Astrocyte (in vitro differentiated cells and primary cell): ENCODE measurements around the gene DAO. TPM values are rescaled to one million over a fixed set of nuclear protein-coding genes. Genes with fewer than 3 reads are reported as not detected.

ENCODE experiments used
- DNase-seq: peaks from one replicate; pipeline ENCODE4 v3.0.0-alpha.2; 2010; ENCODE audit warnings: low read depth
- FAIRE-seq: peaks from 2 replicates; lab custom pipeline; 2011; peaks lifted over from hg19 to GRCh38; lab: Jason Lieb, UNC
- H2AFZ ChIP-seq: 2 replicates; pipeline ENCODE4 v1.6.0; 2012; ENCODE audit warnings: low read depth, low read length, inconsistent platforms
- H3K27ac ChIP-seq: 2 replicates; pipeline ENCODE4 v1.5.1; 2011; ENCODE audit warnings: low read depth, low read length, inconsistent platforms
- H3K27me3 ChIP-seq: 2 replicates; pipeline ENCODE4 v1.6.0; 2011; ENCODE audit warnings: low read length, inconsistent platforms; ENCODE audit not compliant: insufficient read depth
- H3K36me3 ChIP-seq: 2 replicates; pipeline ENCODE4 v1.5.1; 2011; ENCODE audit warnings: low read length, inconsistent platforms; ENCODE audit not compliant: insufficient read depth
- H3K4me1 ChIP-seq: 2 replicates; pipeline ENCODE4 v1.5.1; 2011; ENCODE audit warnings: low read length, inconsistent platforms; ENCODE audit not compliant: insufficient read depth
- H3K4me2 ChIP-seq: 2 replicates; pipeline ENCODE4 v1.6.0; 2012; ENCODE audit warnings: low read length, inconsistent platforms
- H3K4me3 ChIP-seq: 2 replicates; pipeline ENCODE4 v1.5.1; 2011; ENCODE audit warnings: low read depth, mild to moderate bottlenecking, low read length, inconsistent platforms; ENCODE audit not compliant: insufficient read depth
- H3K79me2 ChIP-seq: 2 replicates; pipeline ENCODE4 v1.6.0; 2012; ENCODE audit warnings: mild to moderate bottlenecking, low read length, inconsistent platforms; ENCODE audit not compliant: insufficient read depth
- H3K9ac ChIP-seq: 2 replicates; pipeline ENCODE4 v1.6.0; 2012; ENCODE audit warnings: mild to moderate bottlenecking, low read length, inconsistent platforms
- H3K9me3 ChIP-seq: 2 replicates; pipeline ENCODE4 v1.5.1; 2012; ENCODE audit warnings: low read depth, mild to moderate bottlenecking, low read length, inconsistent platforms; ENCODE audit not compliant: insufficient read depth
- H4K20me1 ChIP-seq: 2 replicates; pipeline ENCODE4 v1.6.0; 2012; ENCODE audit warnings: low read length, inconsistent platforms; ENCODE audit not compliant: insufficient read depth
- H3K27ac Mint-ChIP-seq: one replicate; pipeline ENCODE4 v1.8.0; 2021; ENCODE audit warnings: mild to moderate bottlenecking, mixed read lengths; ENCODE audit not compliant: unreplicated experiment
- H3K27me3 Mint-ChIP-seq: one replicate; pipeline ENCODE4 v1.8.0; 2021; ENCODE audit warnings: low read depth, mixed read lengths; ENCODE audit not compliant: unreplicated experiment
- H3K36me3 Mint-ChIP-seq: one replicate; pipeline ENCODE4 v1.8.0; 2021; ENCODE audit warnings: low read depth, mixed read lengths; ENCODE audit not compliant: unreplicated experiment
- H3K4me1 Mint-ChIP-seq: one replicate; pipeline ENCODE4 v1.8.0; 2021; ENCODE audit warnings: low read depth, mixed read lengths; ENCODE audit not compliant: unreplicated experiment
- H3K4me3 Mint-ChIP-seq: one replicate; pipeline ENCODE4 v1.8.0; 2021; ENCODE audit warnings: mild to moderate bottlenecking, moderate library complexity, mixed read lengths; ENCODE audit not compliant: unreplicated experiment
- H3K9me3 Mint-ChIP-seq: one replicate; pipeline ENCODE4 v1.8.0; 2021; ENCODE audit warnings: mild to moderate bottlenecking, mixed read lengths; ENCODE audit not compliant: unreplicated experiment
- EZH2 ChIP-seq: IDR thresholded peaks from 2 replicates; pipeline ENCODE4 v1.6.1; 2012; ENCODE audit warnings: mild to moderate bottlenecking, low read length, inconsistent platforms; ENCODE audit not compliant: insufficient read depth
- total RNA-seq: library from RNA; stranded (reverse); gene quantifications from 2 replicates; pipeline ENCODE4 v1.2.1, GENCODE V29; 2021
- TF ChIP-seq, protein P1 (sequence below): IDR thresholded peaks from 2 replicates; pipeline ENCODE4 v1.5.1; 2011; ENCODE audit warnings: low read depth, mild to moderate bottlenecking, inconsistent platforms, low read length, moderate library complexity; ENCODE audit not compliant: insufficient read depth

Gene DAO
- total RNA-seq, 1 donor from 2014 or later, result not detected

DNA sequence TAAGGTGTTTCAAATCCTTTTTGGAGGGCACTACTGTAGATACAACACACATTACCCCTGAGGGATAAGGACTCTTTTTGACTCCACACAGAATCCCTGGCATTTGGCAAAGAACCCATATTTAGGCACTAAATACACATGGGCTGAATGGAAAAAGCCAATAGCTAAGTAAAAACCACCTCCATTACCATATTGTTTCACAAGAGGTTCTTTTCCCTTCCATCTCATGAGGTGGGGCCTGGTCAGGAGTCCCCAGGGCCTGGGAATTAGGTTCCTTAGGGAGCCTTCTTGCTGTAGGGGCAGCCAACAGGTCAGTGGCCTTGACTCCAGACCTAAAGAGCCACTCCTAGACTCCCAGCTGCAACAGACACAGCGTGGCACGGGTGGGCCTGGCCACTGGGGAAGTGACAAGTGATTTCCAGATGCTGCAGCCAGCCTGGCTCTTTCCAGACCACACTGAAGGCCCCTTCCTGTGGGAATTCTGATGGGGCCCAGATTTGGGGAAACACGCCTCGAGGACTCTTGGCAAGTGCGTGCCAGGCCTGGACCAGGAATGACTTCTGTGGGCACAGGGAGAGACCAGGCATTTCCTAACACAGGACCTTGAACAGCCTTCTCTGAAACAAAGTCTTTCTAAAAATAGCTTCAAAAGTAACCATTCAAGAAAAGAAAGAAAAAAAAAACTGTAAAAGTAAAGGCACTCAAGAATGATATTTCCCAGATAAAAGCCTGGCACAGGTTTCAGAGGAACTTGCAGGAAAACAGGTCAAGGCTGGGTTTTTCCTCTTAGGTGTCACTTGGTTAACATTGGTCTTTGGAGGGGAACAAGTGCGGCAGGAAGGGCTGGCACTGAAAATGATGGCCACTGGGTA is 40.6 kb upstream of the DAO start:
- FAIRE-seq, result no peak

DNA sequence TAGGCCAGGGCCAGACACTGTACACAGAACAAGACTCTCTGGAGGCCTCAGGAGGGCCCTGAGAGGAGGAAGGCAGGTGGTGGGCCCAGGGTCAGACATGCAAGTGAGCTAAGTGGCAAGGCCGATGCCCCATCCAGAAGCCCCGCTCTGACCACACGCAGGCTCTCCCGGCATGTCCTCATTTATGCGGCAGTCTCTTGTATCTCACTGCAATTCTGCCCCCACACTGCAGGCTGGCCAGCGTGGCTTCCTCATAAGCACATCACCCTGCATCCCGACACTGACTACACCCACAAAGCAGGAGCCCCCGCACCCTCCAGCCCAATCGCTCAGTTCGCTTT is 40.0 kb upstream of the DAO start:
- Mint-ChIP-seq H3K36me3 (peaks cover 34% of the 10 kb centered on the region), H3K4me1 (peaks cover 51% of the 10 kb centered on the region)

More for the DNA sequence above, 40.6 kb upstream of the DAO start:
- Histone ChIP-seq H3K4me2 (peak overlapping the region; percentile 20), H3K9ac (peak overlapping the region; percentile 73), H3K4me1 (peaks cover 63% of the 10 kb centered on the region), H3K36me3 (peaks cover 35% of the 10 kb centered on the region), H3K4me3 (no peak overlapping the region), H3K9me3 (no peaks in the 10 kb centered on the region), H3K27me3 (no peaks in the 10 kb centered on the region), H2AFZ (no peak overlapping the region), H4K20me1 (no peaks in the 10 kb centered on the region), H3K27ac (peak overlapping the region; percentile 97), H3K79me2 (peaks cover 83% of the 10 kb centered on the region)
- H3K27ac Mint-ChIP-seq, result peak overlapping the region; percentile 100
- no peaks in the 10 kb centered on the region for H3K9me3 Mint-ChIP-seq
- peaks cover 56% of the 10 kb centered on the region for H3K4me1 Mint-ChIP-seq
- no peaks in the 10 kb centered on the region for H3K27me3 Mint-ChIP-seq
- peaks cover 30% of the 10 kb centered on the region for H3K36me3 Mint-ChIP-seq
- TF ChIP-seq, protein P1, sequence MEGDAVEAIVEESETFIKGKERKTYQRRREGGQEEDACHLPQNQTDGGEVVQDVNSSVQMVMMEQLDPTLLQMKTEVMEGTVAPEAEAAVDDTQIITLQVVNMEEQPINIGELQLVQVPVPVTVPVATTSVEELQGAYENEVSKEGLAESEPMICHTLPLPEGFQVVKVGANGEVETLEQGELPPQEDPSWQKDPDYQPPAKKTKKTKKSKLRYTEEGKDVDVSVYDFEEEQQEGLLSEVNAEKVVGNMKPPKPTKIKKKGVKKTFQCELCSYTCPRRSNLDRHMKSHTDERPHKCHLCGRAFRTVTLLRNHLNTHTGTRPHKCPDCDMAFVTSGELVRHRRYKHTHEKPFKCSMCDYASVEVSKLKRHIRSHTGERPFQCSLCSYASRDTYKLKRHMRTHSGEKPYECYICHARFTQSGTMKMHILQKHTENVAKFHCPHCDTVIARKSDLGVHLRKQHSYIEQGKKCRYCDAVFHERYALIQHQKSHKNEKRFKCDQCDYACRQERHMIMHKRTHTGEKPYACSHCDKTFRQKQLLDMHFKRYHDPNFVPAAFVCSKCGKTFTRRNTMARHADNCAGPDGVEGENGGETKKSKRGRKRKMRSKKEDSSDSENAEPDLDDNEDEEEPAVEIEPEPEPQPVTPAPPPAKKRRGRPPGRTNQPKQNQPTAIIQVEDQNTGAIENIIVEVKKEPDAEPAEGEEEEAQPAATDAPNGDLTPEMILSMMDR, result no peak
- no peak for TF ChIP-seq EZH2
- peak overlapping the region; percentile 29 for H3K4me3 Mint-ChIP-seq
- DNase-seq, result peak; percentile 82

More for the DNA sequence above, 40.0 kb upstream of the DAO start:
- Histone ChIP-seq H3K4me3 (no peak overlapping the region), H3K27ac (peak overlapping the region; percentile 97), H3K9me3 (no peaks in the 10 kb centered on the region), H2AFZ (no peak overlapping the region), H3K27me3 (no peaks in the 10 kb centered on the region), H3K4me2 (peak overlapping the region; percentile 20), H3K9ac (peak overlapping the region; percentile 73), H4K20me1 (no peaks in the 10 kb centered on the region), H3K4me1 (peaks cover 57% of the 10 kb centered on the region), H3K36me3 (peaks cover 33% of the 10 kb centered on the region), H3K79me2 (peaks cover 82% of the 10 kb centered on the region)
- TF ChIP-seq EZH2, result no peak
- TF ChIP-seq, protein P1, result no peak
- H3K9me3 Mint-ChIP-seq, result no peaks in the 10 kb centered on the region
- DNase-seq (no peak), FAIRE-seq (no peak)
- peak overlapping the region; percentile 14 for H3K4me3 Mint-ChIP-seq
- H3K27ac Mint-ChIP-seq, result peak overlapping the region; percentile 100
- H3K27me3 Mint-ChIP-seq, result no peaks in the 10 kb centered on the region
